HepG2 (cell line): Measurements from ENCODE around the gene ASXL3. TPM values are rescaled to one million over a fixed set of nuclear protein-coding genes. Genes with fewer than 3 reads are reported as not detected.

Source experiments
- ATAC-seq: fragments of 200-7000 bp; cut with Tn5 transposase; 3 replicates; pipeline ENCODE4 v1.9.1; 2020; ENCODE audit warnings: mild to moderate bottlenecking, moderate library complexity
- BruUV-seq: library from RNA; stranded (reverse); fragments of 400-500 nt; replicated peaks from 2 replicates; lab custom pipeline; 2021; lab: Mats Ljungman, UMichigan
- CTCF ChIA-PET: fragments of 300-600 bp; formaldehyde crosslinking; extraction: SDS; loops from one replicate; lab custom pipeline; 2021; ENCODE audit warnings: low total read pairs, inconsistent platforms, low intra/inter-chr PET ratio; lab: Yijun Ruan, JAX
- POLR2A ChIA-PET: fragments of 350-600 bp; sonication (Branson Sonifier 250); formaldehyde crosslinking; loops from one replicate; lab custom pipeline; 2020; ENCODE audit warnings: antibody characterized with exemption, inconsistent platforms; lab: Yijun Ruan, JAX
- DNase-seq: peaks from one replicate; pipeline ENCODE4 v3.0.0-alpha.2; 2015; ENCODE audit warnings: low spot score
- FAIRE-seq: peaks from 3 replicates; lab custom pipeline; 2011; peaks lifted over from hg19 to GRCh38; lab: Jason Lieb, UNC
- H2AFZ ChIP-seq: one replicate; pipeline ENCODE4 v1.6.1; 2011; ENCODE audit warnings: low read length, inconsistent platforms
- H3K27ac ChIP-seq: fragments of 300-600 bp; 3 replicates; pipeline ENCODE4 v1.8.0; 2011; ENCODE audit warnings: mixed run types, mild to moderate bottlenecking, mixed read lengths, low read length, inconsistent platforms; ENCODE audit not compliant: insufficient read depth; ENCODE audit errors: extremely low read length
- H3K27me3 ChIP-seq, 2 experiments: fragments of 200-600 bp in 1 of 2; 2 replicates in 1 of 2; 3 replicates in 1 of 2; pipeline versions ENCODE4 v1.6.0 to v1.8.0; 2011; ENCODE audit warnings: low read length in 2 of 2, mild to moderate bottlenecking in 2 of 2, moderate library complexity in 2 of 2, inconsistent platforms in 1 of 2; ENCODE audit not compliant: insufficient read depth in 2 of 2, control insufficient read depth in 1 of 2
- H3K36me3 ChIP-seq, 2 experiments: fragments of 200-600 bp in 1 of 2; replicated peaks in 1 of 2; 2 replicates in 1 of 2; 3 replicates in 1 of 2; pipeline versions ENCODE4 v1.5.1 to v1.8.0; 2011; ENCODE audit warnings: low read length in 2 of 2, inconsistent platforms in 1 of 2; ENCODE audit not compliant: insufficient read depth in 2 of 2, control insufficient read depth in 1 of 2
- H3K4me1 ChIP-seq: 2 replicates; pipeline ENCODE4 v1.5.1; 2012; ENCODE audit warnings: low read length, inconsistent platforms; ENCODE audit not compliant: insufficient read depth
- H3K4me2 ChIP-seq: 2 replicates; pipeline ENCODE4 v1.6.0; 2011; ENCODE audit warnings: low read depth, low read length, inconsistent platforms
- H3K4me3 ChIP-seq, 3 experiments: fragments of 200-600 bp in 1 of 3; sonication (generic), shearing (Covaris generic) in 1 of 3; replicated peaks in 1 of 3; 2 replicates each; pipeline ENCODE4 v1.5.1; 2011 to 2016; ENCODE audit warnings: low read length in 3 of 3, inconsistent platforms in 2 of 3, low read depth in 2 of 3, mild to moderate bottlenecking in 2 of 3, control low read depth in 1 of 3, mixed read lengths in 1 of 3; ENCODE audit not compliant: insufficient read depth in 1 of 3
- H3K79me2 ChIP-seq: one replicate; pipeline ENCODE4 v1.6.1; 2011; ENCODE audit warnings: low read length, inconsistent platforms; ENCODE audit not compliant: insufficient read depth
- H3K9ac ChIP-seq: 2 replicates; pipeline ENCODE4 v1.6.0; 2011; ENCODE audit warnings: mild to moderate bottlenecking, low read depth, low read length, inconsistent platforms; ENCODE audit not compliant: insufficient read depth
- H3K9me3 ChIP-seq: 2 replicates; pipeline ENCODE4 v1.5.1; 2012; ENCODE audit warnings: mild to moderate bottlenecking, low read length
- H4K20me1 ChIP-seq: 2 replicates; pipeline ENCODE4 v1.6.0; 2011; ENCODE audit warnings: inconsistent platforms, mild to moderate bottlenecking, low read length, moderate library complexity; ENCODE audit not compliant: insufficient read depth
- ASH2L ChIP-seq: fragments of 300-600, 200-600 bp; sonication (generic); IDR thresholded peaks from 2 replicates; pipeline ENCODE4 v1.7.0; 2017; ENCODE audit warnings: low read depth, mild to moderate bottlenecking, moderate library complexity, mixed read lengths, low read length; ENCODE audit not compliant: insufficient read length
- BRD4 ChIP-seq: sonication (generic); formaldehyde crosslinking; IDR thresholded peaks from 2 replicates; pipeline ENCODE4 v1.4.0; 2020; ENCODE audit warnings: missing genetic modification reagents
- PAF1 ChIP-seq: IDR thresholded peaks from 2 replicates; pipeline ENCODE4 v1.6.1; 2016; ENCODE audit warnings: missing genetic modification reagents, missing compliant biosample characterization
- SUZ12 ChIP-seq: fragments of 150-350 bp; IDR thresholded peaks from 2 replicates; pipeline ENCODE4 v1.6.1; 2014; ENCODE audit warnings: low read depth, low read length
- ZFP36L1 ChIP-seq: sonication (generic); formaldehyde crosslinking; IDR thresholded peaks from 2 replicates; pipeline ENCODE4 v1.8.0; 2022; ENCODE audit warnings: mild to moderate bottlenecking, missing genetic modification reagents, moderate library complexity
- ZFP37 ChIP-seq: sonication (generic); formaldehyde crosslinking; IDR thresholded peaks from 2 replicates; pipeline ENCODE4 v1.4.0; 2020; ENCODE audit warnings: missing genetic modification reagents, borderline replicate concordance
- ZFP62 ChIP-seq: sonication (generic); formaldehyde crosslinking; IDR thresholded peaks from 2 replicates; pipeline ENCODE4 v1.4.0; 2020; ENCODE audit warnings: missing genetic modification reagents
- ZIK1 ChIP-seq: sonication (generic); formaldehyde crosslinking; IDR thresholded peaks from 2 replicates; pipeline ENCODE4 v1.5.0; 2020; ENCODE audit warnings: mild to moderate bottlenecking, low read depth, missing genetic modification reagents, borderline replicate concordance
- ZNF253 ChIP-seq: sonication (generic); formaldehyde crosslinking; IDR thresholded peaks from 2 replicates; pipeline ENCODE4 v1.8.0; 2022; ENCODE audit warnings: mild to moderate bottlenecking, missing genetic modification reagents, borderline replicate concordance
- ZNF331 ChIP-seq: sonication (generic); formaldehyde crosslinking; IDR thresholded peaks from 2 replicates; pipeline ENCODE4 v1.4.0; 2020; ENCODE audit warnings: missing genetic modification reagents
- ZNF530 ChIP-seq: sonication (generic); formaldehyde crosslinking; IDR thresholded peaks from 2 replicates; pipeline ENCODE4 v1.5.0; 2020; ENCODE audit warnings: low read depth, mild to moderate bottlenecking, missing genetic modification reagents
- ZNF550 ChIP-seq: sonication (generic); formaldehyde crosslinking; IDR thresholded peaks from 2 replicates; pipeline ENCODE4 v1.4.0; 2020; ENCODE audit warnings: mild to moderate bottlenecking, missing genetic modification reagents, borderline replicate concordance
- WGBS: methylation state at CpG from one replicate; pipeline ENCODE4 v1.1.6; 2017; ENCODE audit warnings: low lambda C conversion rate; 5-methylcytosine and 5-hydroxymethylcytosine counted together
- in situ Hi-C: cut with HindIII; loops from 2 replicates; pipeline ENCODE4 v1.10.0; 2017; ENCODE audit warnings: low pct_unique_long_range_greater_than_20kb; ENCODE audit not compliant: extremely low pct_ligation_motif_present
- intact Hi-C: fragments of 100-400 bp; cut with micrococcal nuclease; formaldehyde crosslinking; loops from one replicate; pipeline ENCODE4 v1.10.0; 2022; ENCODE audit not compliant: unreplicated experiment
- polyA plus RNA-seq, 8 experiments: library from polyadenylated mRNA; depleted of rRNA in 3 of 8; stranded (reverse) in 7 of 8; unstranded in 1 of 8; fragments of >200 nt; fragmentation: Illumina TruSeq in 4 of 8; extraction: Trizol in 4 of 8; gene quantifications; 2 replicates each; pipeline versions ENCODE4 v1.2.1 to v1.2.3, GENCODE V29; 2011 to 2016; ENCODE audit warnings: low read depth in 4 of 8, missing spikeins in 1 of 8, mixed read lengths in 1 of 8; ENCODE audit not compliant: insufficient read depth in 1 of 8
- total RNA-seq, 5 experiments: library from RNA; depleted of rRNA; stranded (reverse); fragments of >200 nt; fragmentation: Illumina TruSeq; extraction: Trizol; gene quantifications; 2 replicates each; pipeline ENCODE4 v1.2.3, GENCODE V29; 2016; ENCODE audit warnings: low read depth in 1 of 5

Gene ASXL3
- total and polyA plus RNA-seq, 2 of the 13 experiments (the other 11 are each of a cell fraction or from before 2014, with no cell fraction given): not detected

- CTCF ChIA-PET: no interaction called here
- no peaks in the 10 kb centered on the region for H3K9me3 ChIP-seq
- no peak overlapping the region for H3K4me3 ChIP-seq
- POLR2A ChIA-PET: no interaction called here
- H2AFZ ChIP-seq: no peak overlapping the region
- no peaks in the 10 kb centered on the region for H3K79me2 ChIP-seq
- ATAC-seq (no peak), DNase-seq (no peak), FAIRE-seq (no peak)
- H3K4me1 ChIP-seq: no peaks in the 10 kb centered on the region
- H3K36me3 ChIP-seq: no peaks in the 10 kb centered on the region
- intact Hi-C loops (no loop called here), in situ Hi-C loops (no loop called here)
- H3K9ac ChIP-seq: no peak overlapping the region
- no TSS peak for BruUV-seq
- no peaks in the 10 kb centered on the region for H3K27me3 ChIP-seq
- TF ChIP-seq SUZ12 (no peak), ZNF550 (CRISPR knock-in tag) (no peak), ASH2L (no peak), ZFP62 (no peak), ZNF253 (CRISPR knock-in tag) (no peak), PAF1 (no peak), ZIK1 (no peak), ZFP36L1 (CRISPR knock-in tag) (no peak), ZNF331 (CRISPR knock-in tag) (no peak), ZFP37 (CRISPR knock-in tag) (no peak), BRD4 (CRISPR knock-in tag) (no peak), ZNF530 (CRISPR knock-in tag) (no peak)
- H4K20me1 ChIP-seq: no peaks in the 10 kb centered on the region
- 44% methylated on average over 1 of the region's 1 CpG for WGBS
- H3K4me2 ChIP-seq: no peak overlapping the region
- no peak overlapping the region for H3K27ac ChIP-seq
These were observed 157.4 kb downstream of the ASXL3 start for GRCh38 chr18:33735428-33735827.
